Measurements from ENCODE around the gene DNAH12.
"Not testable (repeated sequence)": the region's sequence is repeated elsewhere in the genome, so short reads cannot be mapped to it uniquely, and the experiment has no call there.

Gene DNAH12

DNA sequence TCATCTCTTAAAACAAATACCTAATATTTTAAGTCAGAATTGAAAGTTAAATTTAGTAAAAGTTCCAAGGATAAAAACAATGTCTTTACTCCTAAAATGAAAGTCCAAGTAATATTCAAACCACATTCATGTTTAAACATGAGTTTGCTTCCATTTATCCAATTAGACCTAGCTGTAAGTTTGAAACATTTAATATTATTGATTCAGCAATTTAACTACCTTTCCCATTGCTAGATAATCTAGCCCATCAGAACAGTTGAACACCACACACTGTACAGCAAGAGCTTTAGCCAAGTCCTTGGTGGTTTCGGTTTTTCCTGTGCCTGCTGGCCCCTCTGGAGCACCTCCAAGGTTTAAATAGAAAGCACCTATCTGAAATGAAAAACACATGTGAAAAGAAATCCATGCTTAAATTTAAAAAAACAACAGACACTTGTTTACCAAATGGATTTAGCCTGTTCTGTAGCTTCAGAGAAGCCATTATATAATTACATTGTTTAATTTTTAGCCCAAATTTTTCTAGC lies 97.8 kb downstream of the DNAH12 start:
- Histone ChIP-seq H3K4me1 (ENCODE audit: insufficient read depth, low read length, poor library complexity, severe bottlenecking) (peaks cover 18% of the 10 kb centered on the region), H3K79me2 (ENCODE audit: insufficient read depth, low read length) (no peaks in the 10 kb centered on the region), H4K20me1 (ENCODE audit: insufficient read depth, low read length, poor library complexity, severe bottlenecking) (no peaks in the 10 kb centered on the region), H3K4me3 (ENCODE audit: low read length, poor library complexity, severe bottlenecking) (peak overlapping the region; percentile 41), H3F3A (ENCODE audit: low read depth) (peaks cover 3% of the 10 kb centered on the region; the same call in 1 of the 2 replicates), H2AFZ (ENCODE audit: low read length) (peak overlapping the region; percentile 83), H3K36me3 (ENCODE audit: insufficient read depth, low read length) (no peaks in the 10 kb centered on the region), H3K9me3 (ENCODE audit: insufficient read depth, low read depth, low read length) (no peaks in the 10 kb centered on the region), H3K9me2 (replicated peaks; ENCODE audit: low read depth, low read length) (no peaks in the 10 kb centered on the region), H3K27me3 (ENCODE audit: insufficient read depth, low read length, poor library complexity, severe bottlenecking) (no peaks in the 10 kb centered on the region), H3K4me2 (ENCODE audit: low read depth, low read length, poor library complexity, severe bottlenecking) (peak overlapping the region; percentile 58), H3K9ac (ENCODE audit: low read depth, low read length, poor library complexity, severe bottlenecking) (peak overlapping the region; percentile 6)
- TF ChIP-seq EZH2phosphoT487 (IDR thresholded peaks at IDR 0.05; ENCODE audit: borderline replicate concordance), result no peak
- TF ChIP-seq, protein P1, sequence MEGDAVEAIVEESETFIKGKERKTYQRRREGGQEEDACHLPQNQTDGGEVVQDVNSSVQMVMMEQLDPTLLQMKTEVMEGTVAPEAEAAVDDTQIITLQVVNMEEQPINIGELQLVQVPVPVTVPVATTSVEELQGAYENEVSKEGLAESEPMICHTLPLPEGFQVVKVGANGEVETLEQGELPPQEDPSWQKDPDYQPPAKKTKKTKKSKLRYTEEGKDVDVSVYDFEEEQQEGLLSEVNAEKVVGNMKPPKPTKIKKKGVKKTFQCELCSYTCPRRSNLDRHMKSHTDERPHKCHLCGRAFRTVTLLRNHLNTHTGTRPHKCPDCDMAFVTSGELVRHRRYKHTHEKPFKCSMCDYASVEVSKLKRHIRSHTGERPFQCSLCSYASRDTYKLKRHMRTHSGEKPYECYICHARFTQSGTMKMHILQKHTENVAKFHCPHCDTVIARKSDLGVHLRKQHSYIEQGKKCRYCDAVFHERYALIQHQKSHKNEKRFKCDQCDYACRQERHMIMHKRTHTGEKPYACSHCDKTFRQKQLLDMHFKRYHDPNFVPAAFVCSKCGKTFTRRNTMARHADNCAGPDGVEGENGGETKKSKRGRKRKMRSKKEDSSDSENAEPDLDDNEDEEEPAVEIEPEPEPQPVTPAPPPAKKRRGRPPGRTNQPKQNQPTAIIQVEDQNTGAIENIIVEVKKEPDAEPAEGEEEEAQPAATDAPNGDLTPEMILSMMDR (conservative IDR thresholded peaks at IDR 0.05; ENCODE audit: low read length), result no peak

DNA sequence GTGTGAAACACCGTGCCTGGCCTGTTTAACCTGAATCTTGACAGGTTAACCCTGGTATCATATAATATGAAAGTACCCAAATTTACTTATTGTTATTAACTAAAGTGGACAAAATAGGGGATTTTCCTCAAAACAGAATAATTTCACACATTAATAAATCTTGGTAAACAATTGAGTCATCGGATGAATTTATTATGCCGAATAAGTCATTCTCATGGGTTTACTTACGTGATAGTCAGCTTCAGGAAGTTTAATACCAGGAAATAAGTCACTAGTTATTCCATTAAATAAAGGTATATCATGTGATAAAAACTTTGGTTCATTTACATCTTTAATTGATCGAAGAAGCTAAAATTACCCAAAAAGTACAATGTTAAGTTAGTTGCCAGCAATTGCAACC lies 99.7 kb downstream of the DNAH12 start:
- H3F3A ChIP-seq (ENCODE audit: low read depth), result no peaks in the 10 kb centered on the region
- no peak overlapping the region for H2AFZ ChIP-seq (ENCODE audit: low read length)
- H3K9ac ChIP-seq (ENCODE audit: low read depth, low read length, poor library complexity, severe bottlenecking), result no peak overlapping the region
- H3K4me1 ChIP-seq (ENCODE audit: insufficient read depth, low read length, poor library complexity, severe bottlenecking), result peaks cover 10% of the 10 kb centered on the region
- TF ChIP-seq, protein P1 (conservative IDR thresholded peaks at IDR 0.05; ENCODE audit: low read length), result no peak
- TF ChIP-seq EZH2phosphoT487 (IDR thresholded peaks at IDR 0.05; ENCODE audit: borderline replicate concordance), result no peak
- no peaks in the 10 kb centered on the region for H3K79me2 ChIP-seq (ENCODE audit: insufficient read depth, low read length)
- H3K4me2 ChIP-seq (ENCODE audit: low read depth, low read length, poor library complexity, severe bottlenecking), result no peak overlapping the region
- no peaks in the 10 kb centered on the region for H3K27me3 ChIP-seq (ENCODE audit: insufficient read depth, low read length, poor library complexity, severe bottlenecking)
- H3K36me3 ChIP-seq (ENCODE audit: insufficient read depth, low read length), result no peaks in the 10 kb centered on the region
- H3K9me2 ChIP-seq (replicated peaks; ENCODE audit: low read depth, low read length), result no peaks in the 10 kb centered on the region
- H3K4me3 ChIP-seq (ENCODE audit: low read length, poor library complexity, severe bottlenecking), result no peak overlapping the region
- H3K9me3 ChIP-seq (ENCODE audit: insufficient read depth, low read depth, low read length), result no peaks in the 10 kb centered on the region
- no peaks in the 10 kb centered on the region for H4K20me1 ChIP-seq (ENCODE audit: insufficient read depth, low read length, poor library complexity, severe bottlenecking)

DNA sequence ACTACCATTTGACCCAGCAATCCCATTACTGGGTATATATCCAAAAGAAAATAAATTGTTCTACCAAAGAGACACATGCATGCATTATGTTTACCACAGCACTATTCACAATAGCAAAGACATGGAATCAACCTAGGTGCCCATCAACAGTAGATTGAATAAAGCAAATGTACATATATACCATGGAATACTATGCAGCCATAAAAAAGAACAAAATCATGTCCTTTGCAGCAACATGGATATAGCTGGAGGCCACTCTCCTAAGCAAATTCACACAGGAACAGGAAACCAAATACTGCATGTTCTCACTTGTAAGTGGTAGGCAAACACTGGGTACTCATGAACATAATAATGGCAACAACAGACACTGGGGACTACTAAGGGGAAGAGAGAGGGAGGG lies 104.0 kb downstream of the DNAH12 start:
- not testable (repeated sequence) for H3K4me3 ChIP-seq (ENCODE audit: low read length, poor library complexity, severe bottlenecking); H3K36me3 ChIP-seq (ENCODE audit: insufficient read depth, low read length); H3F3A ChIP-seq (ENCODE audit: low read depth); H3K9me2 ChIP-seq (replicated peaks; ENCODE audit: low read depth, low read length); H3K9ac ChIP-seq (ENCODE audit: low read depth, low read length, poor library complexity, severe bottlenecking); H3K27me3 ChIP-seq (ENCODE audit: insufficient read depth, low read length, poor library complexity, severe bottlenecking); H3K79me2 ChIP-seq (ENCODE audit: insufficient read depth, low read length); H3K4me2 ChIP-seq (ENCODE audit: low read depth, low read length, poor library complexity, severe bottlenecking); H2AFZ ChIP-seq (ENCODE audit: low read length); H3K4me1 ChIP-seq (ENCODE audit: insufficient read depth, low read length, poor library complexity, severe bottlenecking); H3K9me3 ChIP-seq (ENCODE audit: insufficient read depth, low read depth, low read length); H4K20me1 ChIP-seq (ENCODE audit: insufficient read depth, low read length, poor library complexity, severe bottlenecking)

DNA sequence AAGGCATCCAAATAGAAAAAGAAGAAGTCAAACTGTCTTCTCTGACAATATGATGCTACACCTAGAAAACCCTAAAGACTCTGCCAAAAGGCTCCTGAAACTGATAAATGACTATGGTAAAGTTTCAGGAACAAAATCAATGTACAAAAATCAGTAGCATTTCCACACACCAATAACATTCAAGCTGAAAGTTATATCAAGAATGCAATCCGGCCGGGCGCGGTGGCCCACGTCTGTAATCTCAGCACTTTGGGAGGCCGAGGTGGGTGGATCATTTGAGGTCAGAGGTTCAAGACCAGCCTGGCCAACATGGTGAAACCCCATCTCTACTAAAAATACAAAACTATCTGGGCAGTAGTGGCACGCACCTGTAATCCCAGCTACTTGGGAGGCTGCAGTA lies 105.7 kb downstream of the DNAH12 start:
- H3K27me3 ChIP-seq (ENCODE audit: insufficient read depth, low read length, poor library complexity, severe bottlenecking); H4K20me1 ChIP-seq (ENCODE audit: insufficient read depth, low read length, poor library complexity, severe bottlenecking); H3K4me1 ChIP-seq (ENCODE audit: insufficient read depth, low read length, poor library complexity, severe bottlenecking); H3K9me3 ChIP-seq (ENCODE audit: insufficient read depth, low read depth, low read length); H3K9ac ChIP-seq (ENCODE audit: low read depth, low read length, poor library complexity, severe bottlenecking); H3K9me2 ChIP-seq (replicated peaks; ENCODE audit: low read depth, low read length); H2AFZ ChIP-seq (ENCODE audit: low read length); H3K79me2 ChIP-seq (ENCODE audit: insufficient read depth, low read length); H3K4me2 ChIP-seq (ENCODE audit: low read depth, low read length, poor library complexity, severe bottlenecking); H3K36me3 ChIP-seq (ENCODE audit: insufficient read depth, low read length); H3K4me3 ChIP-seq (ENCODE audit: low read length, poor library complexity, severe bottlenecking); H3F3A ChIP-seq (ENCODE audit: low read depth): not testable (repeated sequence)
